GM20000 (cell line): Measurements from ENCODE around the gene ZIC2.

Source experiments
- DNase-seq: peaks from one replicate; pipeline ENCODE4 v3.0.0; 2012; ENCODE audit warnings: low spot score
- TF ChIP-seq, protein P1 (sequence below): IDR thresholded peaks from 2 replicates; pipeline ENCODE4 v1.5.1; 2012; ENCODE audit warnings: mild to moderate bottlenecking, control low read depth; ENCODE audit errors: extremely low read depth, missing control alignments

ZIC2 gene

GRCh38 chr13:99977334-99977911 lies 4.2 kb upstream of the ZIC2 start:
- DNase-seq: no peak
- TF ChIP-seq, protein P1, sequence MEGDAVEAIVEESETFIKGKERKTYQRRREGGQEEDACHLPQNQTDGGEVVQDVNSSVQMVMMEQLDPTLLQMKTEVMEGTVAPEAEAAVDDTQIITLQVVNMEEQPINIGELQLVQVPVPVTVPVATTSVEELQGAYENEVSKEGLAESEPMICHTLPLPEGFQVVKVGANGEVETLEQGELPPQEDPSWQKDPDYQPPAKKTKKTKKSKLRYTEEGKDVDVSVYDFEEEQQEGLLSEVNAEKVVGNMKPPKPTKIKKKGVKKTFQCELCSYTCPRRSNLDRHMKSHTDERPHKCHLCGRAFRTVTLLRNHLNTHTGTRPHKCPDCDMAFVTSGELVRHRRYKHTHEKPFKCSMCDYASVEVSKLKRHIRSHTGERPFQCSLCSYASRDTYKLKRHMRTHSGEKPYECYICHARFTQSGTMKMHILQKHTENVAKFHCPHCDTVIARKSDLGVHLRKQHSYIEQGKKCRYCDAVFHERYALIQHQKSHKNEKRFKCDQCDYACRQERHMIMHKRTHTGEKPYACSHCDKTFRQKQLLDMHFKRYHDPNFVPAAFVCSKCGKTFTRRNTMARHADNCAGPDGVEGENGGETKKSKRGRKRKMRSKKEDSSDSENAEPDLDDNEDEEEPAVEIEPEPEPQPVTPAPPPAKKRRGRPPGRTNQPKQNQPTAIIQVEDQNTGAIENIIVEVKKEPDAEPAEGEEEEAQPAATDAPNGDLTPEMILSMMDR: no peak

DNA sequence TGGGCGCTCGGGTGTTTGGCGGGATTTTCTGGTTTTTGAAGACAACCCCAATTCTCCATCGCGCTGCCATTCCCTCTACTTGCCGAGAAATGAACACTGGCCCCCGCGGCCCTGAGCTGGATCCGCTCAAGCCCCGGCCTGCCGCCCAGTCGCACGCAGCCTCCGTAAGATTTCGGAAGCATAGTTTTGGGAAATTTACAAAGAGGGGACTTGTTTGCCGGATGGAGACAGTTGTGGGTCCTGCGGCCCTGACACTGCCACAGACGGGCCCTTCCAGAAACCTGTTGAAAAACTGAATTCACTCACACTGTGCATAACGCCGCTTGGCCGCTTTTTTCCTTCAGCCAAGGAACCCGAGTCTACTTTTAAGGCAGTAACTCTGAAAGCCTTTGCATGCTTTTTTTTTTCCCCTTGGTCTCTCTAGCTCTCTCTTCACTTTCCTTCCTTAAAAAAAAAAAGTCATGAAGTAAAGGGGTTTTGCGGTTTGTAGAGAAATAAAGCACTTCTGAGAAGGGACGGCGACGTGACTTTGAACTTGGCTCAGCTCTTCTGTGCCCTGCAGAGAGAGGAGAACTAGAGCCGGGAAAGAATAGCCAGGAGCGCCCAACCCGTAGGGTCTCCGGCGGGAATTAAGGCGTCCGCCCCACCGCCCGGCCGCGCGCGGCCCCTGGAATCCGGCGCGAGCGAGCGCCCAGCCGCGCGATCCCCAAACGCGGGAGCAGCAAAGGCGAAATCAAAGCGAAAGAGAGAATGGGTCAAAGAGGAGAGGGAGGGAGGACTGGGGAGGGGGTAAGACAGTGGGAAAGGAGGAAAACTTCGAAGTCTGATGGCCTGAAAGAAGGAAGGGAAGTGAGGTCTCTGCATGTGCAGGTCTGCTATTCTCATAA lies 3.4 kb upstream of the ZIC2 start:
- no peak for DNase-seq

DNA sequence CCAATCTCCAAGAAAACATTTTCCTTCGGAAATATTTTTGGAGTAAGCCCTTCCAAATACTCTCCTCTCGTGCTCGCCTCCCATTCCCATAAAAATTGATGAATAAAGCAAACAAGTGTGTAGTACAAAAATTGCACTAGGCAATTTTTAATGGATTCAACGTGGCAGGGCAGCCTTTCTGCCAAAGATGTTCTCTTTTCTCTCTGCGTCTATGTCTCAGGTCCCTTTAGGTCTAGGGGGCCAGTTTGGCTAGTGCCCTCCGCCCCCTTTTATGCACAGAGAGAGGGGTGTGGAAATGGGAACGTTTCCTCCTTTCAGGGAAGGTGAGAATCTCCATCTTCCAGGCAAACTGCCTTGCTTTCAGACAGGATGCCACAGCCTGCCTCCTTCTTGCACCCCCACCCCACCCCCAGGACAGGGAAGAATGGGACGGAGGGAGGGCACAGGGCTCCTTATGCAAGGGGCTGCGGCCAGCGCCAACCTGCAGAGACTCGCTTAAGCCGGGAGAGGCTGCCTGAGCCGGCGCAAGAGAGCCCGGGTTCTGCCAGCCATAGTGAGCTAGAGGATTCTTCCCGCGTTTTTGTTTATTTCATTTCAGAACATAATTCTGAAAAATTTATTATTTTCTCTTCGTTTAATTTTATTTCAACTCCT lies 2.7 kb upstream of the ZIC2 start:
- DNase-seq: no peak
- TF ChIP-seq, protein P1: no peak

More for the DNA sequence above, 3.4 kb upstream of the ZIC2 start:
- TF ChIP-seq, protein P1: no peak

DNA sequence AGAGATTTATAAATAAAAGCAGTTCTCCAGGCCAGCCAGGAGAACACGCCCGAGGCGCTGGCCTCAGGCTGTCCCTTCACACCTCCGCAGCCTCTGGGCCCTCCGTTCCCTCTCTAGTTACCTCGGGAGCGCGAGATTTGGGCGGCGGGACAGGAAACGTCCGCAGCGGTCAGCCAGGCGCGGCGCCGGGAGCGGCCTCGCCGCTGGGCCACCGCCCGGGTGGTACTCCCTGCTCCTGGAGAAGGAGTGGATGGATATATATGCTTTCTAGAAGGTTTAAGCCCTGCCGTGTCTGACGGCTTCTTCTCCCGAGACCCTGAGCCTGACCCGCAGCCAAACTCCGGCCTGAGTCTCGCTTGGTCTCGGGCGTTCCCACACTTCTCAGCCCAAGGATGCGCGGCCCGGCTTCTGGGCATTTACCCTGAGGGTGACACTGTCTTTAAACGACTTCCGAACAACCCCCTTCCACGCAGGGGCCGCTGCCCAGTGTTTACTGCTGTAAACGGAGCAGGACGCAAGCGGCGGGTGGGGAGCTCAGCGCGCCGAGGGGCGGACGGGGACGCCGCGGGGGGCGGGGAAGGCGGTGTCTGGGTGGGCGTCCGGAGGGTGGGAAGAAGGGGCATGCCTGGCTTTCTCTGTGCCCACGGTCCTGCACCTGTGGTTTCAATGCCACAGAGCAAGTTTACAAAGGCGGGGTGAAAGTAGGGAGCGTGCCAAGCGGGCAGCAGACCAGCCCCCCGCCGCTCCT lies 2.0 kb upstream of the ZIC2 start:
- DNase-seq: no peak
- TF ChIP-seq, protein P1: no peak

DNA sequence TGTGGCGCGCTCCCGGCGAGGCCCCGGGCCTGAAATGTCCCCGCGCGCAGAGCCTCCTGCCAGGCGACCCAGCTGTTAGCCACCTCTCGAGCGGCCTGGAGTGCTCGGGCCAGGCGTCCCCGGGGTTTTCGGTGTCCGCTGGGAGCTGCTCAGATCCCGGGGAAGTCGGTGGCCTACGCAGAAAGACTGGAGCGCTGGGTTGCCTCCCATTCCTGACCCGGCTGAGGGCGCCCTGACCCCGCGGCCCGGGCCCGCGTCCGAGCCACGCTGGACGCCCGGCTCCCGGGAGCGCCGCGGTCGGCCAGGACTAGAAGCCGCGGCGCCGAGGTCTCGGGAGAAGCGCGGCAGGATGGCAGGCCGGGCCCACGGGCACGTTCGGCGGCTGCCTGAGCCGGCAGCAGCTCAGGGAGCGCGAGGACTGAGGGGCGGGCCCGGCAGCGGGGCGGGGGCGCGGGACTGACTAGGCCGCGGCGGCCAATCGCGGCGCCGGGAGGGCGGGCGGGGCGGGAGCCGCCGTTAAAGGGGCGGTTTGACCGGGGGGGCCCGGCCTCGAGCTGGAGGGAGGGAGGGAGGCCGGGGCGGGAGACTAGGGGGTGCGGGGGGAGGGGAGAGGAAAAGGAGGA lies 1.3 kb upstream of the ZIC2 start:
- TF ChIP-seq, protein P1: peak; percentile 15
- DNase-seq: peak; percentile 89

GRCh38 chr13:99980824-99981734 lies 505 bp upstream of the ZIC2 start:
- TF ChIP-seq, protein P1: no peak
- DNase-seq: no peak
